HG03575 (cell line): Measurements from ENCODE around the gene CPHXL.

Source experiments
- ATAC-seq: cut with Tn5 transposase; IDR thresholded peaks from one replicate; pipeline ENCODE4 v1.9.1; 2021; ENCODE audit not compliant: unreplicated experiment, insufficient number of reproducible peaks, low FRiP score; ENCODE audit errors: extremely low read depth

The CPHXL gene

GRCh38 chr16:75710344-75710743 is 15.9 kb downstream of the CPHXL start:
- no peak for ATAC-seq

DNA sequence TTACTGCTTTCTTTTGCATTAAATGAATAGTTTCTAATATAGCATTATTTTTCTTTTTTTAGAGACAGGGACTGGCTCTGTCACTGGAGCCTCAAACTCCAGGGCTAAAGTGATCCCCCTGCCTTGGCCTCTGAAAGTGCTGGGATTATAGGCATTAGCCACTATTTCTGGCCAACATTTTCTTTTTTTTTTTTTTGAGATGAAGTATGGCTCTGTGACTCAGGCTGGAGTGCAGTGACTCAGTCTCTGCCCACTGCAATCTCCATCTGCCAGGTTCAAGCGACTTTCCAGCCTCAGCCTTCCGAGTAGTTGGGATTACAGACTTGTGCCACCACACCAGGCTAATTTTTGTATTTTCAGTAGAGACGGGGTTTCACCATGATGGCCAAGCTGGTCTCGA is 23.0 kb downstream of the CPHXL start:
- no peak for ATAC-seq

- ATAC-seq = no peak
Measured at GRCh38 chr16:75702242-75702641, 24.0 kb downstream of the CPHXL start.

GRCh38 chr16:75701361-75701760 is 24.9 kb downstream of the CPHXL start, which contains the start of gene DUXB:
TSS of gene DUXB (minus strand) at chr16:75701461. CDS start at chr16:75701418, 43 bp downstream.
- no peak for ATAC-seq

DNA sequence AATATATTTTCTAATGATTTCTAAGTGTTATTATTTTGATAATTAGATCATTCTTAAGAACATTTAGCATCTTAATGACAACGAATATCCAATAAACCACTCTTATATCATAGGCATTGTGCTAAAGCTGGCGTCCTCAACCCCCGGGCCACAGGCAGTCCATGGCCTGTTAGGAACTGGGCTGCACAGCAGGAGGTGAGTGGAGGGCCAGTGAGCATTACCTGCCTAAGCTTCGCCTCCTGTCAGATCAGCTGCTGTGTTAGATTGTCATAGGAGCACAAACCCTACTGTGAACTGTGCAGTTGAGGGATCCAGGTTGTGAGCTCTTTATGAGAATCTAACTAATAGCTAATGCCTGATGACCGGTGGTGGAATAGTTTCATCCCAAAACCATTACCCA is 28.7 kb downstream of the CPHXL start:
- ATAC-seq = no peak

- no peak for ATAC-seq
Measured at GRCh38 chr16:75695708-75696107, 30.6 kb downstream of the CPHXL start.

GRCh38 chr16:75687361-75687760 is 38.9 kb downstream of the CPHXL start:
- no peak for ATAC-seq

GRCh38 chr16:75682308-75682707 is 44.0 kb downstream of the CPHXL start:
- no peak for ATAC-seq

DNA sequence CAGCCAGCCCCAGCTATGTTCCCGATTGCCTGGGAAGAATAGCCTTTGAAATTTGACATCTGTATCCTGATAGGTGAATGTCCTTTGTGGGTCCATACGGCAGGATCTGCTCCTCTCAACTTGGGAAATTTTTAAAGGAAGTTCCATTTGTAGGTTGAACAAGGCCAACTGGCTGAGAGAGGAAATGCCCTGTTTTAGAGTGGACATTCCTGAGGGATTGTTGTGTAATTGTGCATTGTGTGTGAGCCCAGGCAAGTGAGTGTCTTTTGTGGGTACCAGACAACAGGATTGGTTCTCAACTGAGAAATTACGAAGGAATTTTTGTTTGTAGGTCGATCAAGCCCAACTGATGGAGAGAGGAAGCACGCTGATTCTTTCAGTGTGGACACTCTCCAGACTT is 46.9 kb downstream of the CPHXL start:
- ATAC-seq = no peak

DNA sequence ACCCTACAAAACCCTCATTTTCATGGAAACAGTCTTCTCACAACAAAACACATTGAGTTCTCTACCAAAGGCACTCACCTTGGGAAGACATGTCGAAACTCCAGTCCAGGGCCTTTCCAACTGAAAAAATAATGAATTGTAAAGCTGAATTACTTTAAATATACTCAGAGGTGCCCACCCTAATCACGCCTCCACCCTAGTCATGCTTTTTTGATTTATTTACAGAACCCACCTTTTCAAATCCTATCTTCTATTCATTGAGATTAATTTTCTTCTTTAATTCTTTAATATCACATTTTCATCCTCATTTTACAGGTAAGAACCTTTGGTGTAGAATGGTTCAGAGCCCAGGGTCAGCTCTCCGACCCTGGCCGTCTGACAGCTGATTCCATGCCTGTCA is 49.4 kb downstream of the CPHXL start, which contains the start of gene CPHXL2:
TSS of gene CPHXL2 (minus strand) at position 101 of the 400 bp plus-strand sequence. CDS start at position 91, 10 bp downstream.
- ATAC-seq = no peak

GRCh38 chr16:75667503-75667902 is 58.8 kb downstream of the CPHXL start:
- no peak for ATAC-seq
